Kidney epithelial cell (primary cell): Measurements from ENCODE around the gene STPG2. TPM values are rescaled to one million over a fixed set of nuclear protein-coding genes. Genes with fewer than 3 reads are reported as not detected.

Source experiments
- DNase-seq: peaks from one replicate; pipeline ENCODE4 v3.0.0-alpha.2; 2010; ENCODE audit warnings: low read depth
- H3K27me3 ChIP-seq: 2 replicates; pipeline ENCODE4 v1.6.0; 2011; ENCODE audit warnings: low read length; ENCODE audit not compliant: control insufficient read depth, insufficient read depth
- H3K36me3 ChIP-seq: 2 replicates; pipeline ENCODE4 v1.5.1; 2011; ENCODE audit warnings: low read length; ENCODE audit not compliant: control insufficient read depth, insufficient read depth
- H3K4me3 ChIP-seq: 2 replicates; pipeline ENCODE4 v1.5.1; 2011; ENCODE audit warnings: low read depth, mild to moderate bottlenecking, control low read depth, low read length
- total RNA-seq: library from RNA; depleted of rRNA; stranded (reverse); fragments of >200 nt; gene quantifications from 2 replicates; pipeline ENCODE4 v1.2.3, GENCODE V29; 2015
- TF ChIP-seq, protein P1 (sequence below): IDR thresholded peaks from 2 replicates; pipeline ENCODE4 v1.5.1; 2011; ENCODE audit warnings: mild to moderate bottlenecking, moderate library complexity, low read length, control low read depth, inconsistent platforms; ENCODE audit not compliant: insufficient read depth, poor library complexity, severe bottlenecking

STPG2 gene
- total RNA-seq, 1 donor from 2014 or later: not detected

DNA sequence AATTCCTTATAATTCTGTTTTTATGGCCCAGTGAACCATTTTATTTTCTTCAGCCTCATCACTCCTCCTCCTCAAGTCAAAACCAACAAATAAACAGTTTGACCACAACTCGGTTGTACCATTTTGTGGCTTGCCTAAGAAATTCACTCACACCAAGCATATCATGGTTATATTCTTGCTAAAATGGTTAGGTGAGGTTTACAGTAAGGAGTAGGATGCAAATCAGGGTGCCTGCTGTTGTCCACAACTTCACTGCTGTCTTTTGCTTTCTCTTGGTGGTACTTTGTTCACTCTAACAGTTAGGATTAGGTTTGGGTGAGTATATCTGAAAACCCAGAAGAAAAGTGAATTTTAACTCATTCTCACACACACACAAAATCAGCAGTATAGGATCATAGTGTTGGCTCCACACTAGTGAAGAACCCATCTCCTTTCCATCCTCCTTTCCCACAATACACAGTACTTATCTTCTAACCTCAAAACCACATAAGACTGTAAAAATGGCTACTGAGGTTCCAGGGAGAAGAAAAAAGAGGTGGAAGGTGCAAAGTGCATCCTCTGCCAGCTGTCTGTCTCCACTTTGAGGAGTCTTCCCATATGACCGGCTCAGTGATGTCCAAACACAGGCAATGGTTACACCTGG, 368.8 kb downstream of the STPG2 start:
- TF ChIP-seq, protein P1, sequence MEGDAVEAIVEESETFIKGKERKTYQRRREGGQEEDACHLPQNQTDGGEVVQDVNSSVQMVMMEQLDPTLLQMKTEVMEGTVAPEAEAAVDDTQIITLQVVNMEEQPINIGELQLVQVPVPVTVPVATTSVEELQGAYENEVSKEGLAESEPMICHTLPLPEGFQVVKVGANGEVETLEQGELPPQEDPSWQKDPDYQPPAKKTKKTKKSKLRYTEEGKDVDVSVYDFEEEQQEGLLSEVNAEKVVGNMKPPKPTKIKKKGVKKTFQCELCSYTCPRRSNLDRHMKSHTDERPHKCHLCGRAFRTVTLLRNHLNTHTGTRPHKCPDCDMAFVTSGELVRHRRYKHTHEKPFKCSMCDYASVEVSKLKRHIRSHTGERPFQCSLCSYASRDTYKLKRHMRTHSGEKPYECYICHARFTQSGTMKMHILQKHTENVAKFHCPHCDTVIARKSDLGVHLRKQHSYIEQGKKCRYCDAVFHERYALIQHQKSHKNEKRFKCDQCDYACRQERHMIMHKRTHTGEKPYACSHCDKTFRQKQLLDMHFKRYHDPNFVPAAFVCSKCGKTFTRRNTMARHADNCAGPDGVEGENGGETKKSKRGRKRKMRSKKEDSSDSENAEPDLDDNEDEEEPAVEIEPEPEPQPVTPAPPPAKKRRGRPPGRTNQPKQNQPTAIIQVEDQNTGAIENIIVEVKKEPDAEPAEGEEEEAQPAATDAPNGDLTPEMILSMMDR: no peak
- Histone ChIP-seq H3K36me3 (no peaks in the 10 kb centered on the region), H3K27me3 (no peaks in the 10 kb centered on the region), H3K4me3 (no peak overlapping the region)
- no peak for DNase-seq

DNA sequence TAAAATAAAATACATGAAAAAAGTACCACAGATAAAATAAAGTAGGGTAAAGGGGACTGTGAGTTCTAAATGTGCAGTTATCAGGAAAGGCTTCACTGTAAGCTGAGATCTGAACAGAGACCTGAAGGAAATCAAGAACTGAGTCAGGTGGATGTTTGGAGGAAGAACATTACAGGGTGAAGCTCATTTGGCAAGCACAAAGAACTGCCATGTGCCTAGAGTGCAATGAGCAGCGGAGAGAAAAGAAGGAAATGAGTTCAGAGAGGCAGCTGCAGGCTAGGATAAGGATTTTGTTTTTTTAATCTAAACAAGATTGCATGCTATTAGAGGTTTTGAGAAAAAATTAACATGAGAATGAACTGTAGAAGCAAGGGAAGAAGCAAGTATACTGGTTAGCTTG, 373.1 kb downstream of the STPG2 start:
- no peak for DNase-seq
- H3K4me3 ChIP-seq: no peak overlapping the region
- no peaks in the 10 kb centered on the region for H3K36me3 ChIP-seq
- no peaks in the 10 kb centered on the region for H3K27me3 ChIP-seq
- TF ChIP-seq, protein P1: no peak

DNA sequence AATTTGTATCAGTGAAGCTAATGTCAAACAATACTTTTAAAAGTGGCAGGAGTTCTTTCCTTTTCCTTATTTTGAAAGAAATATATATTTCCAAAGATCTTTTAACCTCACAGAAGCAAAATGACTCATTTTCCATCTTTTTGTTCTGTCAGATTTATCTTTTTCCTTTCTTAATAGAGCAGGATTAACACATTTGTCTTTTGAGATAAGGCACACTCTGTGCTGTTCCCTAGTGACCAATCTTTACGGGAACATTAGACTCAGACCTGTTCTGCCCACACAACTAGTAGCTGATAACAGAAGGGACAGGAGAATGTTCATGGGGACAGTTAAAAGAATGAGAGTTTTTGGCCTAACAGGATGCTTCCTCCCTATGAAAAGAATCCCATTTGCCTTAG, 381.2 kb downstream of the STPG2 start:
- no peak overlapping the region for H3K4me3 ChIP-seq
- no peaks in the 10 kb centered on the region for H3K27me3 ChIP-seq
- TF ChIP-seq, protein P1: no peak
- DNase-seq: no peak
- no peaks in the 10 kb centered on the region for H3K36me3 ChIP-seq

DNA sequence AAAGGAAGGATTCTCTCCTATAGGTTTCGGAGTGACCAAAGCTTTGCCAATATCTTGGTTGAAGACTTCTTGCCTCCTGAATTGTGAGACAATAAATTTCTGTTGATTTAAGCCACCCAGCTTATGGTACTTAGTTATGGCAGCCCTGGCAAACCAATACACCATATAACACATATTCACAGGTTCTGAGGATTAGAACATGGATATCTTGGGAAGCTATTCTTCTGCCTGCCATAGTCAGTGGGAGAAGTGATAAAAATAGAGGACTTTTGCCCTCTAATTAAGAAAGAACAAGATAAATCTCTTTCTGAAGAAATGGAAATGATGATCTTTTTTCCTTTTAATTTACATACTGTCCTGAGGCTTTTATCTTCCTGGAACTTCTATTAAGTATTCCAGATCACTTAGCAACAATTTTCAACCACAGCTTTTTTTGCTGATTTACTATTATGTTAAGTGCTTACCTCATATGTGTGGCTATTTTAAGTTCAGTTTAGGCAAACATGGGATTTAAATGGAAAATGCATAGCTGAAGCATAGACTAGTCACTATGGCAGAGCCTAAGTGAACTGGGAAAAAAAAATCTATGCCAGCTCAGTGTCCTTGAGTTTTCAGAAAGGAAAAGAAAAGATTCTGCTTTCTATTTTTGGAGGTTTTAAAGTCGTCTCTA, 381.7 kb downstream of the STPG2 start:
- no peak for DNase-seq
- Histone ChIP-seq H3K36me3 (no peaks in the 10 kb centered on the region), H3K4me3 (no peak overlapping the region), H3K27me3 (no peaks in the 10 kb centered on the region)
- TF ChIP-seq, protein P1: no peak

DNA sequence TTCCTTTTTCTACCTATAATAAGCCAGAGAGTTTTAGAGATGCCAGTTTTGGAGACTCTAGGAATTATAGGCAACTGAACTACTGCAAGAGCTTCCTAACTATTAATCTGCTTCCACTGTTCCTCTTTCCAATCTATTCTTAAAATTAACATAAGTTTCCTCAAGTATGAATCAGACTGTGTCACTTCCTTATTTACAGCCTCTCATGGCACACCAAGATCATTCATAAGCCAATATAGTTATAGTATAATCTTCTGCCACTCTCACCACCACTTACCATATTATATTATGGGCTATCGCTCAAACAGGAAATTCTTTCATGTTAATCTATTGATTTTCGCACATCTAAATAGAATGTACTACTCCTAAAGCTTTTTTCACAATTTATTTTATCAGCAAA, 383.5 kb downstream of the STPG2 start:
- H3K36me3 ChIP-seq: no peaks in the 10 kb centered on the region
- TF ChIP-seq, protein P1: no peak
- H3K4me3 ChIP-seq: no peak overlapping the region
- no peak for DNase-seq
- H3K27me3 ChIP-seq: no peaks in the 10 kb centered on the region

DNA sequence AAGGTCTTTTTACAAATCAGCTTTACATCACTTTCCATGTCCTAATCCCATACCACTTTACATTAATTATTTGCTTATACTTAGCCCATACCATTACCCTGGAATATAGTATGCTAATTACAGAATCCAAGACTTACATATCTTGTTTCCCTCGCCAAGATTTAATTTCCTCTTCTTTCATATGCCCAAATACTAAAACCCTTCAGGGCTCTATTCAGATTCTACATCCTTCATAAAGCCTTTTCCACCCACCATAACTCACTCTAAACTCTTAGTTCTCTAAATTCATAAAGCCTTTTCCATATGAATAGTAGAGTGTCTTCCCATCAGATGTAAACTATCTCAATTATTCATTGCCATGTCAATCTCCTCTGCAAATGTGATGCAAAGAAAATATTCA, 390.7 kb downstream of the STPG2 start:
- TF ChIP-seq, protein P1: no peak
- Histone ChIP-seq H3K4me3 (no peak overlapping the region), H3K36me3 (no peaks in the 10 kb centered on the region), H3K27me3 (no peaks in the 10 kb centered on the region)
- DNase-seq: no peak
